NOMO-1 (cell line): ENCODE results near the gene CDC42.
A peak's percentile ranks its signal among the peaks of the same experiment; 100 is the strongest.

ENCODE experiments used
- DNase-seq, 2 experiments: peaks; one replicate each; lab custom pipeline; 2025; ENCODE audit not compliant: unreplicated experiment in 2 of 2; lab: John Stamatoyannopoulos, UW

The CDC42 gene

GRCh38 chr1:22124592-22125229 lies 72.2 kb downstream of the CDC42 start:
- no peak for DNase-seq

- DNase-seq = no peak
Measured at GRCh38 chr1:22126531-22126930, 74.0 kb downstream of the CDC42 start.

- DNase-seq = no peak
Measured at GRCh38 chr1:22127248-22127647, 74.7 kb downstream of the CDC42 start.

- no peak for DNase-seq
Measured at GRCh38 chr1:22127731-22128130, 75.2 kb downstream of the CDC42 start.

- DNase-seq = no peak
Measured at GRCh38 chr1:22128392-22128791, 75.9 kb downstream of the CDC42 start.

- DNase-seq = no peak
Measured at GRCh38 chr1:22129501-22130117, 77.1 kb downstream of the CDC42 start.

- no peak for DNase-seq
Measured at GRCh38 chr1:22131062-22131461, 78.6 kb downstream of the CDC42 start.

- DNase-seq = peak in 1 of 2 experiments; percentile 10
Measured at GRCh38 chr1:22131875-22132486, 79.5 kb downstream of the CDC42 start.

- DNase-seq = no peak
Measured at GRCh38 chr1:22132517-22133235, 80.2 kb downstream of the CDC42 start.

- DNase-seq = no peak
Measured at GRCh38 chr1:22133247-22133930, 80.9 kb downstream of the CDC42 start.

GRCh38 chr1:22133931-22134324 lies 81.4 kb downstream of the CDC42 start:
- DNase-seq = no peak

- no peak for DNase-seq
Measured at GRCh38 chr1:22137004-22137720, 84.7 kb downstream of the CDC42 start.

- DNase-seq = no peak
Measured at GRCh38 chr1:22139066-22139594, 86.6 kb downstream of the CDC42 start.

GRCh38 chr1:22139817-22140216 lies 87.3 kb downstream of the CDC42 start:
- no peak for DNase-seq
